ENCODE measurements around the gene CADM2. TPM values are rescaled to one million over a fixed set of nuclear protein-coding genes. Genes with fewer than 3 reads are reported as not detected.

CADM2 gene
- total RNA-seq, 6 donors from 2014 or later = under 0.01 to 4.6 (median 1.2) TPM

DNA sequence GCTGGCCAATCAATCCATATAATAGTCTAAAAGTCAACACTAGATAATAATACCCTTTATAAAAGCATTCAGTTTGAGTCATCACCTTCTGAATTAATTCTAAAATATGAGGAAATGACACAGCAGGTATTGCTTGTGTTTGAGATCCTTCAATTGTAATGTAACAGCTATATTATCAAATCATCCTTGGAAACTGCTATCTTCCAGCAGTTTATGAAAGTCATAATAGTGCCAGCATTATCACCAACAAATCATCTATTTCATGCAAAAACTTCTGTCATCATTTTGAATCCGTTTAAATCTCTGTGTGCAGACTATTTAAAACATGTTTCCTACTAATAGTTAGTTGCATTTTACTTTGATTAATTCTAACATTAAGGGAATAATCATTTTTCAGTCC is 468.7 kb downstream of the CADM2 start:
- Histone ChIP-seq H3K27me3 (no peaks in the 10 kb centered on the region), H3K36me3 (no peaks in the 10 kb centered on the region), H3K4me1 (no peaks in the 10 kb centered on the region), H3K4me3 (no peak overlapping the region), H3K27ac (no peak overlapping the region), H3K9me3 (no peaks in the 10 kb centered on the region)
- DNase-seq (no peak), ATAC-seq (ENCODE audit: low FRiP score in 2 of 2) (no peak)
- WGBS, 2 donors = 33 to 49% methylated on average over 1 of the region's 1 CpG
- TF ChIP-seq POLR2AphosphoS5 (IDR thresholded peaks at IDR 0.05) = no peak
- no peak for TF ChIP-seq POLR2A (IDR thresholded peaks at IDR 0.05)
- TF ChIP-seq, protein P1, sequence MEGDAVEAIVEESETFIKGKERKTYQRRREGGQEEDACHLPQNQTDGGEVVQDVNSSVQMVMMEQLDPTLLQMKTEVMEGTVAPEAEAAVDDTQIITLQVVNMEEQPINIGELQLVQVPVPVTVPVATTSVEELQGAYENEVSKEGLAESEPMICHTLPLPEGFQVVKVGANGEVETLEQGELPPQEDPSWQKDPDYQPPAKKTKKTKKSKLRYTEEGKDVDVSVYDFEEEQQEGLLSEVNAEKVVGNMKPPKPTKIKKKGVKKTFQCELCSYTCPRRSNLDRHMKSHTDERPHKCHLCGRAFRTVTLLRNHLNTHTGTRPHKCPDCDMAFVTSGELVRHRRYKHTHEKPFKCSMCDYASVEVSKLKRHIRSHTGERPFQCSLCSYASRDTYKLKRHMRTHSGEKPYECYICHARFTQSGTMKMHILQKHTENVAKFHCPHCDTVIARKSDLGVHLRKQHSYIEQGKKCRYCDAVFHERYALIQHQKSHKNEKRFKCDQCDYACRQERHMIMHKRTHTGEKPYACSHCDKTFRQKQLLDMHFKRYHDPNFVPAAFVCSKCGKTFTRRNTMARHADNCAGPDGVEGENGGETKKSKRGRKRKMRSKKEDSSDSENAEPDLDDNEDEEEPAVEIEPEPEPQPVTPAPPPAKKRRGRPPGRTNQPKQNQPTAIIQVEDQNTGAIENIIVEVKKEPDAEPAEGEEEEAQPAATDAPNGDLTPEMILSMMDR (IDR thresholded peaks at IDR 0.05) = no peak
- TF ChIP-seq EP300 (IDR thresholded peaks at IDR 0.05) = no peak

DNA sequence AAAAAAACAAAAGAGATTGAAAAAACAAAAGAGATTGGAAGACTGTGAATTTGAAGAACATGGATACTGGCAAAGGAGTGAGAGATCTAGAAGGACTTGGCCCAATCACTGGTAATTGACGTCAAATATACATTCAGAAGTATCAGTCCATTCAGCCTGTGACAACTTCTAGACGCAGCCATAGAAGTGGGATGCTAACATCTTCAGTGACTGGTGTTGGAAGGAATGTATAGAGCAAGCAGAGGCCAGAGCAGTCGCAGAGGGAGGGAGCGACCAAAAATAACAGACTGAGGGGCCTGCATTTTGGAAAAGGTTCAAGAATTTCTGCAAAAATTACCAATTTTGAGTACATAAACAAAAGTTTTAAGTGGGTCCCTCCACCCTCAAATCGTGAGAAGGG is 473.3 kb downstream of the CADM2 start:
- no peak overlapping the region for H3K27ac ChIP-seq
- no peaks in the 10 kb centered on the region for H3K27me3 ChIP-seq
- DNase-seq (no peak), ATAC-seq (ENCODE audit: low FRiP score in 2 of 2) (no peak)
- no peaks in the 10 kb centered on the region for H3K4me1 ChIP-seq
- no peaks in the 10 kb centered on the region for H3K36me3 ChIP-seq
- 62 to 75% methylated on average over 5 of the region's 5 CpGs for WGBS, 2 donors
- H3K9me3 ChIP-seq = no peaks in the 10 kb centered on the region
- H3K4me3 ChIP-seq = no peak overlapping the region
- TF ChIP-seq POLR2A (IDR thresholded peaks at IDR 0.05) (no peak), POLR2AphosphoS5 (IDR thresholded peaks at IDR 0.05) (no peak), EP300 (IDR thresholded peaks at IDR 0.05) (no peak)
- TF ChIP-seq, protein P1 (IDR thresholded peaks at IDR 0.05) = no peak

DNA sequence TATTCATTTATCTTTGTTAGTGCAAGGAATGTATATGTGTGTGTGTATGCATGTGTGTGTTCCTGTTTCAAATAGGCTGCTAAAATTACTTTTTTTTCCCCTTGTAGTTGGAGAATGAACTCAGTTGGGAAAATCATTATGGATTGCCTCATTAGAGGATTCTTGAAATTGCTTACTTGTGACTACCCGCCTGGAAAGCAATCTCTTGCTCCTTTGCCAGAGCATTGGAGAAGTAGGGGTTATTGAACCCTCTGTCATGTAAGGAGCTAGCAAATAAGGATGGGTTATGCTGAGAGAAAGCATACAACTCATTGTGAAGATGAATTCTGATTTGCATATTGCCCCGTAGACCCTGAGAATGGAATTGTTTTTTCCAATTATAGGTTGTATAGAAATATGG is 474.5 kb downstream of the CADM2 start:
- ATAC-seq (ENCODE audit: low FRiP score in 2 of 2) = no peak
- Histone ChIP-seq H3K36me3 (no peaks in the 10 kb centered on the region), H3K27ac (no peak overlapping the region), H3K4me3 (no peak overlapping the region), H3K9me3 (no peaks in the 10 kb centered on the region), H3K4me1 (no peaks in the 10 kb centered on the region), H3K27me3 (no peaks in the 10 kb centered on the region)
- no peak for TF ChIP-seq POLR2A (IDR thresholded peaks at IDR 0.05)
- TF ChIP-seq, protein P1 (IDR thresholded peaks at IDR 0.05) = no peak
- TF ChIP-seq POLR2AphosphoS5 (IDR thresholded peaks at IDR 0.05) = no peak
- no peak for TF ChIP-seq EP300 (IDR thresholded peaks at IDR 0.05)
- DNase-seq = no peak
- WGBS, 2 donors = 80 to 81% methylated on average over 2 of the region's 2 CpGs

DNA sequence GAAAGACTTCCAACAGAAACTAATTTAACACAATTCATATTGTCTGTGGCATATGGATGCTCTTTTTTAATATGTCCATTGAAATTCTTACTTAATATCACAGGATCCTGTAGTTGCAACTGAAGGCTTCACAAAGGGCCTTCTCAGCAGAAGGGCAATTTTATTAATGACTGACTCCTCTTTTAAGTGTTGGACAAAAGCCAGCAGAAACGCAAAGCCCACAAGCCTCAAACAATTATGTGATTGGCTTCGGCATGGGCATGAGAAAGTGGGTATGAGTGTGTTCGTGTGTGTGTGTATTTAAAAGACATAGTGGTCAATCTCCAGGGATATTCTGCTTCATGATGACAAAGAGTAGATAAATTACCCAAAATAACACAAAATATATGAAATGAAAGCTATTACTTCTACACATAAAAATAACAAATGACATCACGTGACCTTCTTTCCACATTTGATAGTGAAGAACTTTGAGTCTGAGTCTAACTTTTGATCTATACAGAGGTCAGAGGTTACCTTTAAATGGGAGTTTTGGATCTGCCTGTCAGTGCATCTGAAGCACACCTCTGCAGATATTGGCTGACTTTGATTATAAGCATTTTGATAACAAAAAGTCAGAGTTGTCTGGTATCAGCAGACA is 496.9 kb downstream of the CADM2 start:
- ATAC-seq (ENCODE audit: low FRiP score in 2 of 2) (no peak), DNase-seq (no peak)
- H3K9me3 ChIP-seq = no peaks in the 10 kb centered on the region
- no peaks in the 10 kb centered on the region for H3K4me1 ChIP-seq
- no peaks in the 10 kb centered on the region for H3K36me3 ChIP-seq
- TF ChIP-seq, protein P1 (IDR thresholded peaks at IDR 0.05) = no peak
- TF ChIP-seq POLR2A (IDR thresholded peaks at IDR 0.05) (no peak), POLR2AphosphoS5 (IDR thresholded peaks at IDR 0.05) (no peak), EP300 (IDR thresholded peaks at IDR 0.05) (no peak)
- H3K27ac ChIP-seq = no peak overlapping the region
- 56 to 58% methylated on average over 4 of the region's 4 CpGs for whole genome bisulfite sequencing, 2 donors
- no peak overlapping the region for H3K4me3 ChIP-seq
- no peaks in the 10 kb centered on the region for H3K27me3 ChIP-seq

DNA sequence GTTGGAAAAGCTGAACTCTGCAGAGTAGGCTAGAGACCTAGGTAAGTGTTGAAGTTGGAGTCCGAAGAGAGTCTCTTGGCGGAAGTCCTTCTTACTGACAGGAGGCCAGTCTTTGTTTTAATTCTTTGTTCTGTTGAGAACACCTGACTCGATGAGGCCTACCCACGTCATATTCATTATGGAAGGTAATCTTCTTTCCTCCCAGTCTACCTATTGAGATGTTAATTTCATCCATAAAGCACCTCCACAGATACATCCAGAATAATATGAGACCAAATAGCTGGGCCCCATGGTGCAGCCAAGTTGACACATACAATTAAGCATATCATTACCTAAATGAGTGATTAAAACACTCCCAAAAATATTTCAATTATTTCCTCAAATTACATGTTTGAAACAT is 515.5 kb downstream of the CADM2 start:
- H3K27ac ChIP-seq = no peak overlapping the region
- H3K4me3 ChIP-seq = no peak overlapping the region
- ATAC-seq (ENCODE audit: low FRiP score in 2 of 2) = no peak
- DNase-seq = no peak
- TF ChIP-seq EP300 (IDR thresholded peaks at IDR 0.05) (no peak), POLR2AphosphoS5 (IDR thresholded peaks at IDR 0.05) (no peak), POLR2A (IDR thresholded peaks at IDR 0.05) (no peak)
- TF ChIP-seq, protein P1 (IDR thresholded peaks at IDR 0.05) = no peak
- no peaks in the 10 kb centered on the region for H3K4me1 ChIP-seq
- no peaks in the 10 kb centered on the region for H3K9me3 ChIP-seq
- H3K27me3 ChIP-seq = no peaks in the 10 kb centered on the region
- H3K36me3 ChIP-seq = no peaks in the 10 kb centered on the region
- 89% methylated on average over 4 of the region's 4 CpGs for whole genome bisulfite sequencing, 2 donors

Measured in upper lobe of left lung (tissue), 6 donors.